HepG2 (cell line): ENCODE results near the gene HSF4. TPM values are rescaled to one million over a fixed set of nuclear protein-coding genes. Genes with fewer than 3 reads are reported as not detected.
A peak's percentile ranks its signal among the peaks of the same experiment; 100 is the strongest.

Experiments
- CAMTA2 ChIP-seq: sonication (generic); formaldehyde crosslinking; IDR thresholded peaks from 2 replicates; pipeline ENCODE4 v1.4.0; 2020; ENCODE audit warnings: mild to moderate bottlenecking, missing genetic modification reagents, borderline replicate concordance
- CBX5 ChIP-seq: sonication (generic); formaldehyde crosslinking; IDR thresholded peaks from 2 replicates; pipeline ENCODE4 v1.4.0; 2020; ENCODE audit warnings: missing genetic modification reagents, borderline replicate concordance
- FOXA3 ChIP-seq: IDR thresholded peaks from 2 replicates; pipeline ENCODE4 v1.6.1; 2016; ENCODE audit warnings: missing genetic modification reagents, missing compliant biosample characterization
- HNRNPK ChIP-seq: fragments of 200-400 bp; formaldehyde crosslinking; IDR thresholded peaks from 2 replicates; pipeline ENCODE4 v1.6.1; 2018; ENCODE audit warnings: low read length, low read depth, moderate library complexity, mild to moderate bottlenecking; ENCODE audit not compliant: poor library complexity, severe bottlenecking
- MATR3 ChIP-seq: sonication (generic); formaldehyde crosslinking; IDR thresholded peaks from 2 replicates; pipeline ENCODE4 v1.4.0; 2020; ENCODE audit warnings: missing genetic modification reagents
- YEATS4 ChIP-seq: sonication (generic); formaldehyde crosslinking; IDR thresholded peaks from 2 replicates; pipeline ENCODE4 v1.4.0; 2020; ENCODE audit warnings: missing genetic modification reagents, borderline replicate concordance
- ZNF326 ChIP-seq: sonication (generic); formaldehyde crosslinking; IDR thresholded peaks from 2 replicates; pipeline ENCODE4 v1.4.0; 2020; ENCODE audit warnings: missing genetic modification reagents, borderline replicate concordance
- ZNF350 ChIP-seq: sonication (generic); formaldehyde crosslinking; IDR thresholded peaks from 2 replicates; pipeline ENCODE4 v1.4.0; 2020; ENCODE audit warnings: mild to moderate bottlenecking, low read depth, missing genetic modification reagents, borderline replicate concordance
- ZNF431 ChIP-seq: sonication (generic); formaldehyde crosslinking; IDR thresholded peaks from 2 replicates; pipeline ENCODE4 v1.9.0; 2022; ENCODE audit warnings: missing genetic modification reagents, low read depth, mild to moderate bottlenecking, borderline replicate concordance
- ZNF879 ChIP-seq: sonication (generic); formaldehyde crosslinking; IDR thresholded peaks from 2 replicates; pipeline ENCODE4 v1.8.1; 2023; ENCODE audit warnings: missing genetic modification reagents
- polyA plus RNA-seq, 8 experiments: library from polyadenylated mRNA; depleted of rRNA in 3 of 8; stranded (reverse) in 7 of 8; unstranded in 1 of 8; fragments of >200 nt; fragmentation: Illumina TruSeq in 4 of 8; extraction: Trizol in 4 of 8; gene quantifications; 2 replicates each; pipeline versions ENCODE4 v1.2.1 to v1.2.3, GENCODE V29; 2011 to 2016; ENCODE audit warnings: low read depth in 4 of 8, missing spikeins in 1 of 8, mixed read lengths in 1 of 8; ENCODE audit not compliant: insufficient read depth in 1 of 8
- total RNA-seq, 5 experiments: library from RNA; depleted of rRNA; stranded (reverse); fragments of >200 nt; fragmentation: Illumina TruSeq; extraction: Trizol; gene quantifications; 2 replicates each; pipeline ENCODE4 v1.2.3, GENCODE V29; 2016; ENCODE audit warnings: low read depth in 1 of 5
- TF ChIP-seq, protein P1 (sequence below): sonication (generic); formaldehyde crosslinking; IDR thresholded peaks from 2 replicates; pipeline ENCODE4 v1.4.0; 2020; ENCODE audit warnings: missing genetic modification reagents, mild to moderate bottlenecking, borderline replicate concordance
- TF ChIP-seq, protein P2 (sequence below): sonication (generic); formaldehyde crosslinking; IDR thresholded peaks from 2 replicates; pipeline ENCODE4 v1.4.0; 2020; ENCODE audit warnings: missing genetic modification reagents
- TF ChIP-seq, protein P3 (sequence below): sonication (generic); formaldehyde crosslinking; IDR thresholded peaks from 2 replicates; pipeline ENCODE4 v1.4.0; 2020; ENCODE audit warnings: missing genetic modification reagents, borderline replicate concordance
- TF ChIP-seq, protein P4 (sequence below): sonication (generic); formaldehyde crosslinking; IDR thresholded peaks from 2 replicates; pipeline ENCODE4 v1.4.0; 2020; ENCODE audit warnings: low read depth, mild to moderate bottlenecking, missing genetic modification reagents
- TF ChIP-seq, protein P5 (sequence below): sonication (generic); formaldehyde crosslinking; IDR thresholded peaks from 2 replicates; pipeline ENCODE4 v1.5.0; 2020; ENCODE audit warnings: missing genetic modification reagents
- TF ChIP-seq, protein P6 (sequence below): sonication (generic); formaldehyde crosslinking; IDR thresholded peaks from 2 replicates; pipeline ENCODE4 v1.5.0; 2020; ENCODE audit warnings: mild to moderate bottlenecking, missing genetic modification reagents

HSF4 gene
- total and polyA plus RNA-seq, 2 of the 13 experiments (the other 11 are each of a cell fraction or from before 2014, with no cell fraction given) = 3.5 to 16.9 TPM

DNA sequence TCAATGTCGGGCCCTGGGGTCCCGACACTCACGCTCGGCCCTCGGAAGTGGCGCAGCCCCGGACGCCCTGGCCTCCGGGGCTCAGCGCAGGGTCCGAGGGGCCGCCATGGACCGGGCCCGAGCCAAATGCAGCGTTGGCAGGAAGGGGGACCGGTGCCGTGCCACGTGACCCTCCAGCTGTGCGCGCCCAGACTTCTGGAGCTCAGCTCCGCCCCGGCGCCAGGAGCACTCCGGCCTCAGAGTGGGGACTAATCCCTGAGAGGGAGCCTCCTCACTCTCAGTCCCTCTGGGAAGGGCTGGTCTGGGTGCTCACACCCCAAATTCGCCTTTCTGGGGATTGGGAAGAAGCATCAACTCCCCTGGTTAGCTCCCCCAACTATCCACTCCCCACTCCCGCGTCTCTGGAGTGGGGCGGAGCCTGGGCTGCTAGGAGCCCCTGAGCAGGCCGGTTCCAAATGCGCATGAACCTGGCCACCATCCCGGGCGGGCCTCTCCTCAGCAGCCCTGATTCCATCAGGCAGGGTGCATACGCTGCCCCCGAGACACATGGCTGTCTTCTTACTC lies 13.6 kb upstream of the HSF4 start, which contains the start of gene B3GNT9 (continued):
- TF ChIP-seq, protein P1, sequence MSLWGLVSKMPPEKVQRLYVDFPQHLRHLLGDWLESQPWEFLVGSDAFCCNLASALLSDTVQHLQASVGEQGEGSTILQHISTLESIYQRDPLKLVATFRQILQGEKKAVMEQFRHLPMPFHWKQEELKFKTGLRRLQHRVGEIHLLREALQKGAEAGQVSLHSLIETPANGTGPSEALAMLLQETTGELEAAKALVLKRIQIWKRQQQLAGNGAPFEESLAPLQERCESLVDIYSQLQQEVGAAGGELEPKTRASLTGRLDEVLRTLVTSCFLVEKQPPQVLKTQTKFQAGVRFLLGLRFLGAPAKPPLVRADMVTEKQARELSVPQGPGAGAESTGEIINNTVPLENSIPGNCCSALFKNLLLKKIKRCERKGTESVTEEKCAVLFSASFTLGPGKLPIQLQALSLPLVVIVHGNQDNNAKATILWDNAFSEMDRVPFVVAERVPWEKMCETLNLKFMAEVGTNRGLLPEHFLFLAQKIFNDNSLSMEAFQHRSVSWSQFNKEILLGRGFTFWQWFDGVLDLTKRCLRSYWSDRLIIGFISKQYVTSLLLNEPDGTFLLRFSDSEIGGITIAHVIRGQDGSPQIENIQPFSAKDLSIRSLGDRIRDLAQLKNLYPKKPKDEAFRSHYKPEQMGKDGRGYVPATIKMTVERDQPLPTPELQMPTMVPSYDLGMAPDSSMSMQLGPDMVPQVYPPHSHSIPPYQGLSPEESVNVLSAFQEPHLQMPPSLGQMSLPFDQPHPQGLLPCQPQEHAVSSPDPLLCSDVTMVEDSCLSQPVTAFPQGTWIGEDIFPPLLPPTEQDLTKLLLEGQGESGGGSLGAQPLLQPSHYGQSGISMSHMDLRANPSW = 0 out of 2 replicates have a peak, but pooled peaks have one; percentile 57
- TF ChIP-seq ZNF326 = no peak
- peak; percentile 73; the same call in 1 of the 2 replicates for TF ChIP-seq ZNF879 (CRISPR knock-in tag)
- peak; percentile 68 for TF ChIP-seq HNRNPK
- TF ChIP-seq, protein P2, sequence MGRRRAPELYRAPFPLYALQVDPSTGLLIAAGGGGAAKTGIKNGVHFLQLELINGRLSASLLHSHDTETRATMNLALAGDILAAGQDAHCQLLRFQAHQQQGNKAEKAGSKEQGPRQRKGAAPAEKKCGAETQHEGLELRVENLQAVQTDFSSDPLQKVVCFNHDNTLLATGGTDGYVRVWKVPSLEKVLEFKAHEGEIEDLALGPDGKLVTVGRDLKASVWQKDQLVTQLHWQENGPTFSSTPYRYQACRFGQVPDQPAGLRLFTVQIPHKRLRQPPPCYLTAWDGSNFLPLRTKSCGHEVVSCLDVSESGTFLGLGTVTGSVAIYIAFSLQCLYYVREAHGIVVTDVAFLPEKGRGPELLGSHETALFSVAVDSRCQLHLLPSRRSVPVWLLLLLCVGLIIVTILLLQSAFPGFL (CRISPR knock-in tag) = no peak
- TF ChIP-seq YEATS4 (CRISPR knock-in tag) = peak; percentile 90
- TF ChIP-seq, protein P3, sequence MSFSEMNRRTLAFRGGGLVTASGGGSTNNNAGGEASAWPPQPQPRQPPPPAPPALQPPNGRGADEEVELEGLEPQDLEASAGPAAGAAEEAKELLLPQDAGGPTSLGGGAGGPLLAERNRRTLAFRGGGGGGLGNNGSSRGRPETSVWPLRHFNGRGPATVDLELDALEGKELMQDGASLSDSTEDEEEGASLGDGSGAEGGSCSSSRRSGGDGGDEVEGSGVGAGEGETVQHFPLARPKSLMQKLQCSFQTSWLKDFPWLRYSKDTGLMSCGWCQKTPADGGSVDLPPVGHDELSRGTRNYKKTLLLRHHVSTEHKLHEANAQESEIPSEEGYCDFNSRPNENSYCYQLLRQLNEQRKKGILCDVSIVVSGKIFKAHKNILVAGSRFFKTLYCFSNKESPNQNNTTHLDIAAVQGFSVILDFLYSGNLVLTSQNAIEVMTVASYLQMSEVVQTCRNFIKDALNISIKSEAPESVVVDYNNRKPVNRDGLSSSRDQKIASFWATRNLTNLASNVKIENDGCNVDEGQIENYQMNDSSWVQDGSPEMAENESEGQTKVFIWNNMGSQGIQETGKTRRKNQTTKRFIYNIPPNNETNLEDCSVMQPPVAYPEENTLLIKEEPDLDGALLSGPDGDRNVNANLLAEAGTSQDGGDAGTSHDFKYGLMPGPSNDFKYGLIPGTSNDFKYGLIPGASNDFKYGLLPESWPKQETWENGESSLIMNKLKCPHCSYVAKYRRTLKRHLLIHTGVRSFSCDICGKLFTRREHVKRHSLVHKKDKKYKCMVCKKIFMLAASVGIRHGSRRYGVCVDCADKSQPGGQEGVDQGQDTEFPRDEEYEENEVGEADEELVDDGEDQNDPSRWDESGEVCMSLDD (CRISPR knock-in tag) = peak; percentile 78; the same call in 1 of the 2 replicates
- TF ChIP-seq, protein P4, sequence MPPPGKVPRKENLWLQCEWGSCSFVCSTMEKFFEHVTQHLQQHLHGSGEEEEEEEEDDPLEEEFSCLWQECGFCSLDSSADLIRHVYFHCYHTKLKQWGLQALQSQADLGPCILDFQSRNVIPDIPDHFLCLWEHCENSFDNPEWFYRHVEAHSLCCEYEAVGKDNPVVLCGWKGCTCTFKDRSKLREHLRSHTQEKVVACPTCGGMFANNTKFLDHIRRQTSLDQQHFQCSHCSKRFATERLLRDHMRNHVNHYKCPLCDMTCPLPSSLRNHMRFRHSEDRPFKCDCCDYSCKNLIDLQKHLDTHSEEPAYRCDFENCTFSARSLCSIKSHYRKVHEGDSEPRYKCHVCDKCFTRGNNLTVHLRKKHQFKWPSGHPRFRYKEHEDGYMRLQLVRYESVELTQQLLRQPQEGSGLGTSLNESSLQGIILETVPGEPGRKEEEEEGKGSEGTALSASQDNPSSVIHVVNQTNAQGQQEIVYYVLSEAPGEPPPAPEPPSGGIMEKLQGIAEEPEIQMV (CRISPR knock-in tag) = peak; percentile 58; the same call in 1 of the 2 replicates
- TF ChIP-seq, protein P5, sequence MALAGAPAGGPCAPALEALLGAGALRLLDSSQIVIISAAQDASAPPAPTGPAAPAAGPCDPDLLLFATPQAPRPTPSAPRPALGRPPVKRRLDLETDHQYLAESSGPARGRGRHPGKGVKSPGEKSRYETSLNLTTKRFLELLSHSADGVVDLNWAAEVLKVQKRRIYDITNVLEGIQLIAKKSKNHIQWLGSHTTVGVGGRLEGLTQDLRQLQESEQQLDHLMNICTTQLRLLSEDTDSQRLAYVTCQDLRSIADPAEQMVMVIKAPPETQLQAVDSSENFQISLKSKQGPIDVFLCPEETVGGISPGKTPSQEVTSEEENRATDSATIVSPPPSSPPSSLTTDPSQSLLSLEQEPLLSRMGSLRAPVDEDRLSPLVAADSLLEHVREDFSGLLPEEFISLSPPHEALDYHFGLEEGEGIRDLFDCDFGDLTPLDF = peak; percentile 74
- TF ChIP-seq ZNF431 (CRISPR knock-in tag) = no peak
- TF ChIP-seq FOXA3 (CRISPR knock-in tag) = no peak
- no peak for TF ChIP-seq MATR3 (CRISPR knock-in tag)
- TF ChIP-seq, protein P6, sequence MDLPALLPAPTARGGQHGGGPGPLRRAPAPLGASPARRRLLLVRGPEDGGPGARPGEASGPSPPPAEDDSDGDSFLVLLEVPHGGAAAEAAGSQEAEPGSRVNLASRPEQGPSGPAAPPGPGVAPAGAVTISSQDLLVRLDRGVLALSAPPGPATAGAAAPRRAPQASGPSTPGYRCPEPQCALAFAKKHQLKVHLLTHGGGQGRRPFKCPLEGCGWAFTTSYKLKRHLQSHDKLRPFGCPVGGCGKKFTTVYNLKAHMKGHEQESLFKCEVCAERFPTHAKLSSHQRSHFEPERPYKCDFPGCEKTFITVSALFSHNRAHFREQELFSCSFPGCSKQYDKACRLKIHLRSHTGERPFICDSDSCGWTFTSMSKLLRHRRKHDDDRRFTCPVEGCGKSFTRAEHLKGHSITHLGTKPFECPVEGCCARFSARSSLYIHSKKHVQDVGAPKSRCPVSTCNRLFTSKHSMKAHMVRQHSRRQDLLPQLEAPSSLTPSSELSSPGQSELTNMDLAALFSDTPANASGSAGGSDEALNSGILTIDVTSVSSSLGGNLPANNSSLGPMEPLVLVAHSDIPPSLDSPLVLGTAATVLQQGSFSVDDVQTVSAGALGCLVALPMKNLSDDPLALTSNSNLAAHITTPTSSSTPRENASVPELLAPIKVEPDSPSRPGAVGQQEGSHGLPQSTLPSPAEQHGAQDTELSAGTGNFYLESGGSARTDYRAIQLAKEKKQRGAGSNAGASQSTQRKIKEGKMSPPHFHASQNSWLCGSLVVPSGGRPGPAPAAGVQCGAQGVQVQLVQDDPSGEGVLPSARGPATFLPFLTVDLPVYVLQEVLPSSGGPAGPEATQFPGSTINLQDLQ (CRISPR knock-in tag) = peak; percentile 66; the same call in 1 of the 2 replicates
- TF ChIP-seq ZNF350 (CRISPR knock-in tag) = peak; percentile 63; the same call in 1 of the 2 replicates
- peak; percentile 56; the same call in 1 of the 2 replicates for TF ChIP-seq CAMTA2 (CRISPR knock-in tag)
- no peak for TF ChIP-seq CBX5 (CRISPR knock-in tag)
